DND-41 (cell line): Measurements from ENCODE around the gene CDK3.
"Not testable (repeated sequence)": the region's sequence is repeated elsewhere in the genome, so short reads cannot be mapped to it uniquely, and the experiment has no call there.

Experiments
- ATAC-seq: fragments of 200-7000 bp; cut with Tn5 transposase; 3 replicates; pipeline ENCODE4 v1.9.1; 2021; ENCODE audit warnings: low read depth; ENCODE audit not compliant: insufficient read depth
- DNase-seq: peaks from one replicate; pipeline ENCODE4 v3.0.0-alpha.2; 2020
- H2AFZ ChIP-seq: 2 replicates; pipeline ENCODE4 v1.6.0; 2012; ENCODE audit warnings: low read depth, low read length
- H3K27ac ChIP-seq: 2 replicates; pipeline ENCODE4 v1.5.1; 2012; ENCODE audit warnings: low read length, inconsistent platforms
- H3K27me3 ChIP-seq: fragments of 200-600 bp; sonication (generic); 2 replicates; pipeline ENCODE4 v1.6.0; 2012; ENCODE audit warnings: low read length, mild to moderate bottlenecking, inconsistent platforms; ENCODE audit not compliant: insufficient read depth, poor library complexity
- H3K36me3 ChIP-seq: 2 replicates; pipeline ENCODE4 v1.5.1; 2012; ENCODE audit warnings: low read length, inconsistent platforms; ENCODE audit not compliant: insufficient read depth
- H3K4me1 ChIP-seq: 2 replicates; pipeline ENCODE4 v1.5.1; 2012; ENCODE audit warnings: mild to moderate bottlenecking, low read length; ENCODE audit not compliant: insufficient read depth
- H3K4me2 ChIP-seq: 2 replicates; pipeline ENCODE4 v1.6.0; 2012; ENCODE audit warnings: mild to moderate bottlenecking, moderate library complexity, low read length, inconsistent platforms; ENCODE audit not compliant: insufficient read depth
- H3K4me3 ChIP-seq, 2 experiments: fragments of 200-600 bp in 1 of 2; shearing (Covaris generic) in 1 of 2; 2 replicates each; pipeline ENCODE4 v1.5.1; 2012 to 2016; ENCODE audit warnings: inconsistent platforms in 2 of 2, low read length in 2 of 2, mild to moderate bottlenecking in 2 of 2, low read depth in 1 of 2, moderate library complexity in 1 of 2
- H3K79me2 ChIP-seq: 2 replicates; pipeline ENCODE4 v1.6.0; 2012; ENCODE audit warnings: low read length, inconsistent platforms; ENCODE audit not compliant: insufficient read depth
- H3K9ac ChIP-seq: 2 replicates; pipeline ENCODE4 v1.6.0; 2012; ENCODE audit warnings: low read depth, mild to moderate bottlenecking, inconsistent platforms, low read length, moderate library complexity
- H3K9me3 ChIP-seq: 2 replicates; pipeline ENCODE4 v1.5.1; 2012; ENCODE audit warnings: low read length, moderate library complexity, mild to moderate bottlenecking, inconsistent platforms; ENCODE audit not compliant: insufficient read depth, severe bottlenecking
- H4K20me1 ChIP-seq: 2 replicates; pipeline ENCODE4 v1.6.0; 2012; ENCODE audit warnings: low read length; ENCODE audit not compliant: insufficient read depth
- EZH2 ChIP-seq: IDR thresholded peaks from 3 replicates; pipeline ENCODE4 v1.6.1; 2012; ENCODE audit warnings: borderline replicate concordance, low read depth, mild to moderate bottlenecking, moderate library complexity, low read length, inconsistent platforms; ENCODE audit not compliant: severe bottlenecking
- TF ChIP-seq, protein P1 (sequence below): IDR thresholded peaks from 2 replicates; pipeline ENCODE4 v1.5.1; 2012; ENCODE audit warnings: borderline replicate concordance, low read length, moderate library complexity, mild to moderate bottlenecking; ENCODE audit not compliant: poor library complexity, severe bottlenecking; ENCODE audit errors: extremely low read depth

CDK3 gene

DNA sequence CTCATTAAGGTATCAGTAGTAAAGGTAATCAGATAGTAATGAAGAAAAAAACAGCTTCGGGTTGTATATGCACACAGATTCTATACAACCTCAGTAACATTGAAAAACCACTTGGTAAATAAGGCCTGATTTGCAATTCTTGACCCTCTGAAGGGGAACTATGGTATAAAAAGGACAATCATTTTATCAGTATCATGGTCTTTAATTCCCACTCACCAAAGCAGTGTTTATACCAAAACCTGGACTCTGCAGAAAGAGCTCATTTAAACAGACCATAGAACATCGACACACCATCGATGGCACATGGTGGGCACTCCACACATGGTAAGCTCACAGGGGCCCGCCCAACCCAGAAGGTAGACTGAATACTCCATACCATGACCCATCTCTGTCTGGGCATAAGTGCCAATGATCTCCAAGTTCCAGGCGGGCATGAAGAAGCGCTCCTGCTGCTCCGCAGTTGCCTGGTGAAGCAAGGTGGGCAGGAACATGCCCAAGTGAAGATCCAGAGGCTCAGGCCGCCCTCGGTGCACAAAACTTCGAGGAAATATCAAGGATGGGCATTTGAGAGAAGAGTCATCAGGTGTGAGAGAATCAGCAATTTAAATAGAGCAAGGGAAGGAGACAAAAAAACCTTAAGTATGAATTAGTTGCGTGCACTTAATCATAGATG lies 40.7 kb upstream of the CDK3 start:
- DNase-seq (no peak), ATAC-seq (no peak)
- Histone ChIP-seq H3K9ac (no peak overlapping the region), H4K20me1 (no peaks in the 10 kb centered on the region), H3K27ac (no peak overlapping the region), H3K36me3 (peaks cover 14% of the 10 kb centered on the region), H2AFZ (no peak overlapping the region), H3K79me2 (peaks cover 7% of the 10 kb centered on the region; the same call in 1 of the 2 replicates), H3K9me3 (no peaks in the 10 kb centered on the region), H3K4me1 (no peaks in the 10 kb centered on the region), H3K4me2 (no peak overlapping the region), H3K27me3 (no peaks in the 10 kb centered on the region), H3K4me3 (no peak overlapping the region)
- TF ChIP-seq, protein P1, sequence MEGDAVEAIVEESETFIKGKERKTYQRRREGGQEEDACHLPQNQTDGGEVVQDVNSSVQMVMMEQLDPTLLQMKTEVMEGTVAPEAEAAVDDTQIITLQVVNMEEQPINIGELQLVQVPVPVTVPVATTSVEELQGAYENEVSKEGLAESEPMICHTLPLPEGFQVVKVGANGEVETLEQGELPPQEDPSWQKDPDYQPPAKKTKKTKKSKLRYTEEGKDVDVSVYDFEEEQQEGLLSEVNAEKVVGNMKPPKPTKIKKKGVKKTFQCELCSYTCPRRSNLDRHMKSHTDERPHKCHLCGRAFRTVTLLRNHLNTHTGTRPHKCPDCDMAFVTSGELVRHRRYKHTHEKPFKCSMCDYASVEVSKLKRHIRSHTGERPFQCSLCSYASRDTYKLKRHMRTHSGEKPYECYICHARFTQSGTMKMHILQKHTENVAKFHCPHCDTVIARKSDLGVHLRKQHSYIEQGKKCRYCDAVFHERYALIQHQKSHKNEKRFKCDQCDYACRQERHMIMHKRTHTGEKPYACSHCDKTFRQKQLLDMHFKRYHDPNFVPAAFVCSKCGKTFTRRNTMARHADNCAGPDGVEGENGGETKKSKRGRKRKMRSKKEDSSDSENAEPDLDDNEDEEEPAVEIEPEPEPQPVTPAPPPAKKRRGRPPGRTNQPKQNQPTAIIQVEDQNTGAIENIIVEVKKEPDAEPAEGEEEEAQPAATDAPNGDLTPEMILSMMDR = no peak
- no peak for TF ChIP-seq EZH2

DNA sequence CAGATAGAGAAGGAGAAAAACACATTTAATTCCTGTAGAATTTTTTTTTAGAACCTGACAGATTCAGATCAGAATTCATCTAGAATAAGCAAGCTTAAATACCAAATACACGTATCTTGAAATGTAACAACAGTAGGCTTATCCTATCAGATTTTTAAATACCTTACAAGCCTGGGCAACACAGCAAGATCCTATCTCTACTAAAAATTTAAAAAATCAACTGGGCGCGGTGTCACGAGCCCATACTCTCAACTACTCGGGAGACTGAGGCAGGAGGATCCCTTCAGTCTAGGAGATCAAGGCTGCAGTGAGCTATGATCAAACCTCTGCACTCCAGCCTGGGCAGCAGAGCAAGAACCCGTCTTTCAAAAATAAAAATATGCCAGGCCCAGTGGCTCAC lies 35.2 kb upstream of the CDK3 start:
- TF ChIP-seq, protein P1 = no peak
- TF ChIP-seq EZH2 = no peak
- Histone ChIP-seq H3K4me3 (no peak overlapping the region), H3K27ac (no peak overlapping the region), H3K4me1 (no peaks in the 10 kb centered on the region), H2AFZ (no peak overlapping the region), H4K20me1 (no peaks in the 10 kb centered on the region), H3K9ac (no peak overlapping the region), H3K79me2 (peaks cover 5% of the 10 kb centered on the region; the same call in 1 of the 2 replicates), H3K4me2 (no peak overlapping the region), H3K9me3 (no peaks in the 10 kb centered on the region), H3K36me3 (peaks cover 4% of the 10 kb centered on the region; the same call in 1 of the 2 replicates), H3K27me3 (no peaks in the 10 kb centered on the region)
- ATAC-seq = no peak
- DNase-seq = no peak

DNA sequence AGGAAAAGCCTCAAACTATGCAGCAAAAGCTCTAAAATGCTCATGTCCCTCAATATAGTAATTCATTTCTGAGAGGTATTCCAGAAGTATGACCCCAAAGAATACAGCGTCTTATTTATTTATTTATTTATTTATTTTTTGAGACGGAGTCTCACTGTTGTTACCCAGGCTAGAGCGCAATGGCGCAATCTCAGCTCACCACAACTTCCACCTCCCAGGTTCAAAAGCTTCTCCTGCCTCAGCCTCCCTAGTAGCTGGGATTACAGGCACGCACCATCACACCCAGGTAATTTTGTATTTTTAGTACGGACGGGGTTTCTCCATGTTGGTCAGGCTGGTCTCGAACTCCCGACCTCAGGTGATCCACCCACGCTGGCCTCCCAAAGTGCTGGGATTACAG lies 31.6 kb upstream of the CDK3 start:
- not testable (repeated sequence) for H4K20me1 ChIP-seq, H3K4me3 ChIP-seq, H3K4me1 ChIP-seq, ATAC-seq, DNase-seq, H2AFZ ChIP-seq, H3K9ac ChIP-seq, H3K9me3 ChIP-seq, H3K27ac ChIP-seq, H3K79me2 ChIP-seq, H3K27me3 ChIP-seq, H3K4me2 ChIP-seq
- H3K36me3 ChIP-seq = peaks cover 19% of the 10 kb centered on the region

DNA sequence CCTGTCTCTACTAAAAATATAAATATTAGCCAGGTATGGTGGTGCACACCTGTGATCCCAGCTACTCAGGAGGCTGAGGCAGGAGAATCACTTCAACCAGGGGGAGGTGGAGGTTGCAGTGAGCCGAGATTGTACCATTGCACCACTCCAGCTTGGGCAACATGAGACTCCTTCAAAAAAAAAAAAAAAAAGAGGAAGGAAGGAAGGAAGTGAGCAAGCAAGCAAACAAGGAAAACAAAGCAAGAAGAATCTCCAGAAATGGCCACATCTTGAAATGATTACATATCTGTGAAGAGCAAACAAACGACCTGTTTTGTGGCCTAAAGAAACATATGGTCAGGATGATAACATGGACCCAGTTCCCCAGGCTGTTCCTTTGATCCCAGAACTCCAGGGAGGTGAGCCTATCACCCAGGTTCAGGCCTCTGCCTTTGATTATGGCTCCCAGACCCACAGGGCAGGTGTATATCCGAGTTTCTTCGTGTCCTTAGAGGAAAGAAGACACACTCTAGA lies 30.6 kb upstream of the CDK3 start:
- no peak overlapping the region for H3K4me3 ChIP-seq
- no peaks in the 10 kb centered on the region for H4K20me1 ChIP-seq
- H2AFZ ChIP-seq = no peak overlapping the region
- H3K27ac ChIP-seq = no peak overlapping the region
- H3K9me3 ChIP-seq = no peaks in the 10 kb centered on the region
- no peak for TF ChIP-seq EZH2
- TF ChIP-seq, protein P1 = no peak
- peaks cover 7% of the 10 kb centered on the region; the same call in 1 of the 2 replicates for H3K79me2 ChIP-seq
- no peak overlapping the region for H3K9ac ChIP-seq
- ATAC-seq = no peak
- peaks cover 19% of the 10 kb centered on the region for H3K36me3 ChIP-seq
- no peak for DNase-seq
- no peaks in the 10 kb centered on the region for H3K4me1 ChIP-seq
- H3K4me2 ChIP-seq = no peak overlapping the region
- H3K27me3 ChIP-seq = no peaks in the 10 kb centered on the region
